Left lung (tissue), 10 donors: ENCODE data around the gene ARNT2. TPM values are rescaled to one million over a fixed set of nuclear protein-coding genes. Genes with fewer than 3 reads are reported as not detected.

Source experiments
- ATAC-seq: fragments of 200-7000 bp; cut with Tn5 transposase; one replicate; pipeline ENCODE4 v1.9.1; 2020; ENCODE audit warnings: moderate library complexity
- DNase-seq, 4 donors: peaks; one replicate each; pipeline ENCODE4 v3.0.0-alpha.2; 2013 to 2020
- H3K27ac ChIP-seq, 2 donors: fragments of 200-600 bp; sonication (generic) in 1 of 2; one replicate each; pipeline versions ENCODE4 v1.5.0 to v1.8.0; 2020 to 2021
- H3K27me3 ChIP-seq, 2 donors: fragments of 200-600 bp; sonication (generic) in 1 of 2; one replicate each; pipeline versions ENCODE4 v1.5.0 to v1.8.0; 2020 to 2021
- H3K36me3 ChIP-seq, 2 donors: fragments of 200-600 bp; sonication (generic) in 1 of 2; one replicate each; pipeline versions ENCODE4 v1.5.0 to v1.8.0; 2020 to 2021
- H3K4me1 ChIP-seq, 2 donors: fragments of 200-600 bp; one replicate each; pipeline ENCODE4 v1.8.0; 2021
- H3K4me3 ChIP-seq, 2 donors: fragments of 200-600 bp; sonication (generic) in 1 of 2; one replicate each; pipeline versions ENCODE4 v1.5.0 to v1.8.0; 2020 to 2021; ENCODE audit warnings: mild to moderate bottlenecking in 1 of 2
- H3K9me3 ChIP-seq, 2 donors: fragments of 200-600 bp; sonication (generic) in 1 of 2; one replicate each; pipeline versions ENCODE4 v1.5.0 to v1.8.0; 2020 to 2021
- CTCF ChIP-seq, 2 donors: fragments of 200-600 bp; sonication (generic) in 1 of 2; IDR thresholded peaks; one replicate each; pipeline versions ENCODE4 v1.5.0 to v1.8.0; 2021; ENCODE audit warnings: antibody characterized with exemption in 2 of 2
- intact Hi-C, 2 donors: fragments of 100-400 bp; cut with DNase I; formaldehyde crosslinking; loops; one replicate each; pipeline versions ENCODE4 v1.11.2 to v1.14.2; 2022
- polyA plus RNA-seq, 6 donors: library from polyadenylated mRNA; unstranded; fragments of 120-200 nt; gene quantifications; one replicate each; pipeline ENCODE4 v1.2.1, GENCODE V29; 2013; ENCODE audit not compliant: insufficient read length in 6 of 6
- total RNA-seq, 2 donors: library from RNA; stranded (reverse); fragmentation: NEBNext Ultra II Directional; extraction: Animal tissue kit (Norgen Biotek cat#: 25700); gene quantifications; one replicate each; pipeline ENCODE4 v1.2.1, GENCODE V29; 2021
- donor health status: DM: no; HTN: yes; CAD: no.
- donor health status: DM: no; HTN: no; CAD: no.

Gene ARNT2
- total and polyA plus RNA-seq, 8 donors, result 9.7 to 50.8 (median 33.7) TPM

- ATAC-seq, result no peak
Measured at GRCh38 chr15:80423215-80423614, 19.0 kb downstream of the ARNT2 start.

GRCh38 chr15:80424381-80424780 lies 20.2 kb downstream of the ARNT2 start:
- Histone ChIP-seq H3K9me3 (no peaks in the 10 kb centered on the region), H3K27me3 (no peaks in the 10 kb centered on the region), H3K4me1 (no peaks in the 10 kb centered on the region), H3K36me3 (no peaks in the 10 kb centered on the region), H3K4me3 (no peak overlapping the region), H3K27ac (no peak overlapping the region)
- DNase-seq (no peak), ATAC-seq (no peak)
- no peak for TF ChIP-seq CTCF (IDR thresholded peaks at IDR 0.05)
- intact Hi-C loops, result no loop called here

More at GRCh38 chr15:80423215-80423614, 19.0 kb downstream of the ARNT2 start:
- Histone ChIP-seq H3K27ac (no peak overlapping the region), H3K27me3 (no peaks in the 10 kb centered on the region), H3K4me1 (no peaks in the 10 kb centered on the region), H3K4me3 (no peak overlapping the region), H3K36me3 (no peaks in the 10 kb centered on the region), H3K9me3 (no peaks in the 10 kb centered on the region)
- no peak for TF ChIP-seq CTCF (IDR thresholded peaks at IDR 0.05)
- no peak for DNase-seq
- intact Hi-C loops, result no loop called here

GRCh38 chr15:80426316-80426715 lies 22.1 kb downstream of the ARNT2 start:
- H3K4me3 ChIP-seq, result no peak overlapping the region
- ATAC-seq (no peak), DNase-seq (no peak)
- no peak overlapping the region for H3K27ac ChIP-seq
- no peaks in the 10 kb centered on the region for H3K9me3 ChIP-seq
- no peaks in the 10 kb centered on the region for H3K27me3 ChIP-seq
- H3K36me3 ChIP-seq, result no peaks in the 10 kb centered on the region
- intact Hi-C loops, result no loop called here
- H3K4me1 ChIP-seq, result no peaks in the 10 kb centered on the region
- no peak for TF ChIP-seq CTCF (IDR thresholded peaks at IDR 0.05)

- Histone ChIP-seq H3K27me3 (no peaks in the 10 kb centered on the region), H3K4me3 (no peak overlapping the region), H3K27ac (no peak overlapping the region), H3K36me3 (no peaks in the 10 kb centered on the region), H3K4me1 (no peaks in the 10 kb centered on the region), H3K9me3 (no peaks in the 10 kb centered on the region)
- ATAC-seq, result no peak
- no peak for DNase-seq
- intact Hi-C loops, result no loop called here
- TF ChIP-seq CTCF (IDR thresholded peaks at IDR 0.05), result no peak
Measured at GRCh38 chr15:80429964-80430363, 25.8 kb downstream of the ARNT2 start.

- no peaks in the 10 kb centered on the region for H3K27me3 ChIP-seq
- no peaks in the 10 kb centered on the region for H3K36me3 ChIP-seq
- no peak for TF ChIP-seq CTCF (IDR thresholded peaks at IDR 0.05)
- ATAC-seq (no peak), DNase-seq (no peak)
- no peak overlapping the region for H3K4me3 ChIP-seq
- H3K27ac ChIP-seq, result no peak overlapping the region
- H3K4me1 ChIP-seq, result peaks cover 0 to under 1% of the 10 kb centered on the region in 2 donors
- H3K9me3 ChIP-seq, result no peaks in the 10 kb centered on the region
- intact Hi-C loops, result no loop called here
Measured at GRCh38 chr15:80431635-80432344, 27.6 kb downstream of the ARNT2 start.
